ENCODE data around the gene FAM171A2. TPM values are rescaled to one million over a fixed set of nuclear protein-coding genes. Genes with fewer than 3 reads are reported as not detected.

FAM171A2 gene
- total and polyA plus RNA-seq, 4 donors, result 0.08 to 1.1 (median 0.18) TPM; not detected in 1

DNA sequence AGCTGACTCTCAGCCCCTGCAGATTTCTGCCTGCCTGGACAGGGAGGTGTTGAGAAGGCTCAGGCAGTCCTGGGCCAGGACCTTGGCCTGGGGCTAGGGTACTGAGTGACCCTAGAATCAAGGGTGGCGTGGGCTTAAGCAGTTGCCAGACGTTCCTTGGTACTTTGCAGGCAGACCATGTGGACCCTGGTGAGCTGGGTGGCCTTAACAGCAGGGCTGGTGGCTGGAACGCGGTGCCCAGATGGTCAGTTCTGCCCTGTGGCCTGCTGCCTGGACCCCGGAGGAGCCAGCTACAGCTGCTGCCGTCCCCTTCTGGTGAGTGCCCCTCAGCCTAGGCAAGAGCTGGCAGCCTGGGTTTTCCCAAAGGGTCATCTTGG lies 14.7 kb downstream of the FAM171A2 start:
- H3K9me3 ChIP-seq (ENCODE audit: control insufficient read depth in 4 of 4, low read length in 3 of 4), result no peaks in the 10 kb centered on the region
- no peaks in the 10 kb centered on the region for H3K27me3 ChIP-seq (ENCODE audit: control insufficient read depth in 4 of 4, insufficient read depth in 4 of 4, low read length in 3 of 4)
- 94% methylated on average over 6 of the region's 6 CpGs for WGBS
- H3K9ac ChIP-seq (ENCODE audit: low read depth in 1 of 2, low read length in 2 of 2), result no peak overlapping the region
- TF ChIP-seq YY1 (IDR thresholded peaks at IDR 0.05) (no peak), HNF4G (IDR thresholded peaks at IDR 0.05) (no peak), SP1 (IDR thresholded peaks at IDR 0.05) (no peak), EGR1 (IDR thresholded peaks at IDR 0.05; ENCODE audit: low read depth in 2 of 2) (no peak), FOXA1 (IDR thresholded peaks at IDR 0.05) (no peak), ATF3 (IDR thresholded peaks at IDR 0.05) (no peak), HNF4A (conservative IDR thresholded peaks at IDR 0.05) (no peak), JUND (IDR thresholded peaks at IDR 0.05) (no peak)
- TF ChIP-seq, protein P1, sequence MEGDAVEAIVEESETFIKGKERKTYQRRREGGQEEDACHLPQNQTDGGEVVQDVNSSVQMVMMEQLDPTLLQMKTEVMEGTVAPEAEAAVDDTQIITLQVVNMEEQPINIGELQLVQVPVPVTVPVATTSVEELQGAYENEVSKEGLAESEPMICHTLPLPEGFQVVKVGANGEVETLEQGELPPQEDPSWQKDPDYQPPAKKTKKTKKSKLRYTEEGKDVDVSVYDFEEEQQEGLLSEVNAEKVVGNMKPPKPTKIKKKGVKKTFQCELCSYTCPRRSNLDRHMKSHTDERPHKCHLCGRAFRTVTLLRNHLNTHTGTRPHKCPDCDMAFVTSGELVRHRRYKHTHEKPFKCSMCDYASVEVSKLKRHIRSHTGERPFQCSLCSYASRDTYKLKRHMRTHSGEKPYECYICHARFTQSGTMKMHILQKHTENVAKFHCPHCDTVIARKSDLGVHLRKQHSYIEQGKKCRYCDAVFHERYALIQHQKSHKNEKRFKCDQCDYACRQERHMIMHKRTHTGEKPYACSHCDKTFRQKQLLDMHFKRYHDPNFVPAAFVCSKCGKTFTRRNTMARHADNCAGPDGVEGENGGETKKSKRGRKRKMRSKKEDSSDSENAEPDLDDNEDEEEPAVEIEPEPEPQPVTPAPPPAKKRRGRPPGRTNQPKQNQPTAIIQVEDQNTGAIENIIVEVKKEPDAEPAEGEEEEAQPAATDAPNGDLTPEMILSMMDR (IDR thresholded peaks at IDR 0.05; ENCODE audit: low read depth, low read length, missing input control), result no peak
- TF ChIP-seq, protein P2, sequence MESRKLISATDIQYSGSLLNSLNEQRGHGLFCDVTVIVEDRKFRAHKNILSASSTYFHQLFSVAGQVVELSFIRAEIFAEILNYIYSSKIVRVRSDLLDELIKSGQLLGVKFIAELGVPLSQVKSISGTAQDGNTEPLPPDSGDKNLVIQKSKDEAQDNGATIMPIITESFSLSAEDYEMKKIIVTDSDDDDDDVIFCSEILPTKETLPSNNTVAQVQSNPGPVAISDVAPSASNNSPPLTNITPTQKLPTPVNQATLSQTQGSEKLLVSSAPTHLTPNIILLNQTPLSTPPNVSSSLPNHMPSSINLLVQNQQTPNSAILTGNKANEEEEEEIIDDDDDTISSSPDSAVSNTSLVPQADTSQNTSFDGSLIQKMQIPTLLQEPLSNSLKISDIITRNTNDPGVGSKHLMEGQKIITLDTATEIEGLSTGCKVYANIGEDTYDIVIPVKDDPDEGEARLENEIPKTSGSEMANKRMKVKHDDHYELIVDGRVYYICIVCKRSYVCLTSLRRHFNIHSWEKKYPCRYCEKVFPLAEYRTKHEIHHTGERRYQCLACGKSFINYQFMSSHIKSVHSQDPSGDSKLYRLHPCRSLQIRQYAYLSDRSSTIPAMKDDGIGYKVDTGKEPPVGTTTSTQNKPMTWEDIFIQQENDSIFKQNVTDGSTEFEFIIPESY (IDR thresholded peaks at IDR 0.05), result no peak
- TF ChIP-seq, protein P3, sequence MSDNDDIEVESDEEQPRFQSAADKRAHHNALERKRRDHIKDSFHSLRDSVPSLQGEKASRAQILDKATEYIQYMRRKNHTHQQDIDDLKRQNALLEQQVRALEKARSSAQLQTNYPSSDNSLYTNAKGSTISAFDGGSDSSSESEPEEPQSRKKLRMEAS (IDR thresholded peaks at IDR 0.05), result no peak
- DNase-seq (ENCODE audit: low spot score), result no peak
- H3K27ac ChIP-seq (ENCODE audit: low read depth in 1 of 2, low read length in 2 of 2), result no peak overlapping the region
- H3K36me3 ChIP-seq (ENCODE audit: control insufficient read depth in 4 of 4, insufficient read depth in 3 of 4, low read depth in 1 of 4, low read length in 3 of 4), result peaks cover 4 to 32% (median 15%) of the 10 kb centered on the region in 4 donors
- H3K4me1 ChIP-seq (ENCODE audit: control insufficient read depth in 4 of 4, insufficient read depth in 4 of 4, low read length in 3 of 4), result peaks cover 0 to 26% (median 12%) of the 10 kb centered on the region in 4 donors
- no peak overlapping the region for H3K4me3 ChIP-seq (ENCODE audit: low read depth in 1 of 3, low read length in 3 of 3)

- DNase-seq (ENCODE audit: low spot score), result no peak
- H3K36me3 ChIP-seq (ENCODE audit: control insufficient read depth in 4 of 4, insufficient read depth in 3 of 4, low read depth in 1 of 4, low read length in 3 of 4), result peaks cover 4 to 32% (median 15%) of the 10 kb centered on the region in 4 donors
- H3K9me3 ChIP-seq (ENCODE audit: control insufficient read depth in 4 of 4, low read length in 3 of 4), result no peaks in the 10 kb centered on the region
- no peak overlapping the region for H3K27ac ChIP-seq (ENCODE audit: low read depth in 1 of 2, low read length in 2 of 2)
- H3K9ac ChIP-seq (ENCODE audit: low read depth in 1 of 2, low read length in 2 of 2), result no peak overlapping the region
- 81% methylated on average over 9 of the region's 9 CpGs for WGBS
- H3K4me1 ChIP-seq (ENCODE audit: control insufficient read depth in 4 of 4, insufficient read depth in 4 of 4, low read length in 3 of 4), result peaks cover 0 to 22% (median 12%) of the 10 kb centered on the region in 4 donors
- H3K27me3 ChIP-seq (ENCODE audit: control insufficient read depth in 4 of 4, insufficient read depth in 4 of 4, low read length in 3 of 4), result no peaks in the 10 kb centered on the region
- no peak overlapping the region for H3K4me3 ChIP-seq (ENCODE audit: low read depth in 1 of 3, low read length in 3 of 3)
- TF ChIP-seq NR2F2 (IDR thresholded peaks at IDR 0.05) (no peak), FOXA1 (IDR thresholded peaks at IDR 0.05) (no peak), YY1 (IDR thresholded peaks at IDR 0.05) (no peak), GABPA (IDR thresholded peaks at IDR 0.05 in 1 of 2, conservative IDR thresholded peaks at IDR 0.05 in 1 of 2) (no peak), HNF4G (IDR thresholded peaks at IDR 0.05) (no peak), RAD21 (IDR thresholded peaks at IDR 0.05) (no peak), TAF1 (conservative IDR thresholded peaks at IDR 0.05) (no peak), JUND (IDR thresholded peaks at IDR 0.05) (no peak), REST (IDR thresholded peaks at IDR 0.05) (no peak), FOXA2 (IDR thresholded peaks at IDR 0.05) (no peak), SP1 (IDR thresholded peaks at IDR 0.05) (no peak), EGR1 (IDR thresholded peaks at IDR 0.05; ENCODE audit: low read depth in 2 of 2) (no peak), ATF3 (IDR thresholded peaks at IDR 0.05) (no peak)
- TF ChIP-seq, protein P2 (IDR thresholded peaks at IDR 0.05), result no peak
- TF ChIP-seq, protein P1 (IDR thresholded peaks at IDR 0.05; ENCODE audit: low read depth, low read length, missing input control), result no peak
Measured at GRCh38 chr17:44348234-44348987, 15.2 kb downstream of the FAM171A2 start.
